A549 (cell line): ENCODE results near the gene TOP3B. TPM values are rescaled to one million over a fixed set of nuclear protein-coding genes. Genes with fewer than 3 reads are reported as not detected.

Experiments
- ATAC-seq, 2 experiments: fragments of 200-7000 bp in 1 of 2; fragments of >200 bp in 1 of 2; cut with Nextera tagmentation in 1 of 2; cut with Tn5 transposase in 1 of 2; 3 replicates each; pipeline versions ENCODE4 v1.8.0 to v1.9.1; 2018 to 2020; ENCODE audit warnings: mild to moderate bottlenecking in 1 of 2, moderate library complexity in 1 of 2
- CTCF ChIA-PET: fragments of 300-600 bp; sonication (Branson Sonifier 250); formaldehyde crosslinking; extraction: SDS; loops from one replicate; lab custom pipeline; 2021; ENCODE audit warnings: antibody characterized with exemption, inconsistent platforms; lab: Yijun Ruan, JAX
- POLR2A ChIA-PET: fragments of 350-600 bp; formaldehyde crosslinking; extraction: SDS; loops from one replicate; lab custom pipeline; 2021; ENCODE audit warnings: antibody characterized with exemption, inconsistent platforms; lab: Yijun Ruan, JAX
- DNase-seq, 2 experiments: peaks; one replicate each; pipeline versions ENCODE4 v3.0.0 to v3.0.0-alpha.2; 2011 to 2016; ENCODE audit warnings: low read depth in 1 of 2, low spot score in 1 of 2
- FAIRE-seq: peaks from 2 replicates; lab custom pipeline; 2011; peaks lifted over from hg19 to GRCh38; lab: Jason Lieb, UNC
- H3K27ac ChIP-seq, 2 experiments: fragments of >200 bp; sonication (Bioruptor Twin); formaldehyde crosslinking; 3 replicates each; pipeline ENCODE4 v1.5.1; 2016 to 2017
- H3K4me1 ChIP-seq: fragments of >200 bp; sonication (Bioruptor Twin); formaldehyde crosslinking; 3 replicates; pipeline ENCODE4 v1.6.1; 2016
- H3K4me2 ChIP-seq: fragments of >200 bp; sonication (Bioruptor Twin); formaldehyde crosslinking; 3 replicates; pipeline ENCODE4 v1.6.1; 2016
- H3K4me3 ChIP-seq: fragments of >200 bp; sonication (Bioruptor Twin); formaldehyde crosslinking; 3 replicates; pipeline ENCODE4 v1.5.1; 2016
- H3K9me3 ChIP-seq: fragments of >200 bp; sonication (Bioruptor Twin); formaldehyde crosslinking; 3 replicates; pipeline ENCODE4 v1.6.1; 2016
- EHF ChIP-seq: fragments of 250-450 bp; sonication (Bioruptor Pico); IDR thresholded peaks from 2 replicates; pipeline ENCODE4 v1.5.0; 2020; ENCODE audit warnings: mild to moderate bottlenecking
- FOSL2 ChIP-seq, 2 experiments: fragments of 450-650 bp in 1 of 2; fragments of >200 bp in 1 of 2; sonication (Bioruptor Twin) in 1 of 2; formaldehyde crosslinking; IDR thresholded peaks; 2 replicates each; pipeline versions ENCODE4 v1.5.0 to v1.6.1; 2016 to 2020; ENCODE audit warnings: mild to moderate bottlenecking in 1 of 2, moderate library complexity in 1 of 2
- HDAC2 ChIP-seq: fragments of 200-600 bp; sonication (generic); IDR thresholded peaks from 2 replicates; pipeline ENCODE4 v1.6.1; 2016
- HEYL ChIP-seq: fragments of 250-450 bp; sonication (Bioruptor Pico); IDR thresholded peaks from 2 replicates; pipeline ENCODE4 v1.8.0; 2021; ENCODE audit warnings: mild to moderate bottlenecking, moderate library complexity
- HOXB13 ChIP-seq: fragments of 250-450 bp; sonication (Bioruptor Pico); IDR thresholded peaks from 2 replicates; pipeline ENCODE4 v1.5.0; 2020; ENCODE audit warnings: low read depth, mild to moderate bottlenecking, moderate library complexity
- JUN ChIP-seq, 2 experiments: fragments of >200 bp; sonication (Bioruptor Twin); formaldehyde crosslinking; IDR thresholded peaks; 2 replicates in 1 of 2; 3 replicates in 1 of 2; pipeline ENCODE4 v1.6.1; 2016 to 2017
- JUNB ChIP-seq: fragments of >200 bp; sonication (Bioruptor Twin); formaldehyde crosslinking; IDR thresholded peaks from 2 replicates; pipeline ENCODE4 v1.6.1; 2016
- KDM1A ChIP-seq: fragments of 200-600 bp; sonication (generic); IDR thresholded peaks from 2 replicates; pipeline ENCODE4 v1.6.1; 2016; ENCODE audit warnings: low read depth, mild to moderate bottlenecking
- MYC ChIP-seq: IDR thresholded peaks from 2 replicates; pipeline ENCODE4 v1.6.1; 2012; ENCODE audit warnings: mild to moderate bottlenecking, inconsistent platforms, low read length, improper control_type of control experiment, borderline replicate concordance
- NPAS2 ChIP-seq: fragments of 250-450 bp; sonication (Bioruptor Pico); IDR thresholded peaks from 2 replicates; pipeline ENCODE4 v1.8.0; 2022; ENCODE audit warnings: mild to moderate bottlenecking, moderate library complexity, borderline replicate concordance
- NR3C1 ChIP-seq: fragments of >200 bp; sonication (Bioruptor Twin); formaldehyde crosslinking; IDR thresholded peaks from 3 replicates; pipeline ENCODE4 v1.6.1; 2017
- RARB ChIP-seq: fragments of 250-450 bp; sonication (Bioruptor Pico); IDR thresholded peaks from 2 replicates; pipeline ENCODE4 v1.8.0; 2021; ENCODE audit warnings: mild to moderate bottlenecking, moderate library complexity
- RCOR1 ChIP-seq: fragments of 150-350 bp; IDR thresholded peaks from 2 replicates; pipeline ENCODE4 v1.6.1; 2014; ENCODE audit warnings: antibody characterized with exemption, low read length, low read depth
- RFX5 ChIP-seq: fragments of 450-650 bp; IDR thresholded peaks from 2 replicates; pipeline ENCODE4 v1.7.1; 2014; ENCODE audit warnings: antibody characterized with exemption, mild to moderate bottlenecking, moderate library complexity
- RNF2 ChIP-seq: fragments of 200-600 bp; sonication (generic); IDR thresholded peaks from 2 replicates; pipeline ENCODE4 v1.6.1; 2016; ENCODE audit warnings: low read depth, mild to moderate bottlenecking, antibody characterized with exemption, moderate library complexity, borderline replicate concordance
- SMC3 ChIP-seq: fragments of >200 bp; sonication (Bioruptor Twin); formaldehyde crosslinking; IDR thresholded peaks from 3 replicates; pipeline ENCODE4 v1.6.1; 2018; ENCODE audit warnings: inconsistent platforms
- TFCP2L1 ChIP-seq: fragments of 250-450 bp; sonication (Bioruptor Pico); IDR thresholded peaks from 2 replicates; pipeline ENCODE4 v1.5.0; 2021; ENCODE audit warnings: mild to moderate bottlenecking
- ZFP36 ChIP-seq: fragments of 450-650 bp; IDR thresholded peaks from 2 replicates; pipeline ENCODE4 v1.6.1; 2014; ENCODE audit warnings: borderline replicate concordance; ENCODE audit not compliant: partially characterized antibody
- WGBS: methylation state at CpG from one replicate; pipeline ENCODE4 v1.1.6; 2017; ENCODE audit errors: missing lambda C conversion rate; 5-methylcytosine and 5-hydroxymethylcytosine counted together
- polyA plus RNA-seq, 4 experiments: library from polyadenylated mRNA; depleted of rRNA in 3 of 4; stranded (reverse); fragments of >200 nt; fragmentation: RNase III in 1 of 4; extraction: RNeasy Plus Mini Kit Qiagen cat#74134 plus additional on column Dnase treatment in 1 of 4; gene quantifications; 2 replicates in 3 of 4; 3 replicates in 1 of 4; pipeline ENCODE4 v1.2.3, GENCODE V29; 2011 to 2017
- TF ChIP-seq, protein P1 (sequence below): IDR thresholded peaks from 2 replicates; pipeline ENCODE4 v1.6.1; 2012
- TF ChIP-seq, protein P2 (sequence below): fragments of 250-450 bp; sonication (Bioruptor Pico); IDR thresholded peaks from 2 replicates; pipeline ENCODE4 v1.5.0; 2021; ENCODE audit warnings: mild to moderate bottlenecking, moderate library complexity, borderline replicate concordance
- TF ChIP-seq, protein P3 (sequence below): IDR thresholded peaks from 2 replicates; pipeline ENCODE4 v1.6.1; 2012
- TF ChIP-seq, protein P4 (sequence below): fragments of 450-650 bp; IDR thresholded peaks from 2 replicates; pipeline ENCODE4 v1.6.1; 2014; ENCODE audit warnings: antibody characterized with exemption

The TOP3B gene
- polyA plus RNA-seq, 2 of the 4 experiments (the other 2 are of a cell fraction), result 11.5 to 19.8 TPM

DNA sequence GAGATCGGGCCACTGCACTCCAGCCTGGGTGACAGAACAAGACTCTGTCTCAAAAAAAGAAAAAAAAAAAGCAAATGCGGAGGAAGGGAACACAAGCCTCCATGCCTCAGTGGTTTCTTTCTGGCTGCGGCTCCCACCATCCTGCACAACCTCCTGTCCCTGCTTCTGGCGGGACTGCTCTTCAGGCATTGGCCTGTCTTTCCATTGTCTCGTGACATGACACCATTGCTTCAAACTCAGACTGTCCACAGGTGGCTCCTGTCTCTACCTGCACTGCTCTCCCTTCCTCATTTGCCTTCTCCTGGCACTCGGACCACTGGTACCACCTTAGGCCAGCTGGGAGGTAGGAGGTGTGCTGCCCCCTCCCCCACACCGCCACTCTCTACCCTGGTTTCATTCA lies 19.3 kb downstream of the TOP3B start:
- Histone ChIP-seq H3K4me1 (no peaks in the 10 kb centered on the region), H3K27ac (no peak overlapping the region), H3K4me3 (no peak overlapping the region), H3K9me3 (no peaks in the 10 kb centered on the region), H3K4me2 (no peak overlapping the region)
- TF ChIP-seq RARB (CRISPR knock-in tag), result no peak
- TF ChIP-seq JUNB, result no peak
- no peak for TF ChIP-seq FOSL2 (IDR thresholded peaks at IDR 0.05)
- no peak for TF ChIP-seq FOSL2 (CRISPR knock-in tag; IDR thresholded peaks at IDR 0.05)
- TF ChIP-seq RFX5, result no peak
- TF ChIP-seq RCOR1, result no peak
- TF ChIP-seq JUN (IDR thresholded peaks at IDR 0.05), result no peak
- TF ChIP-seq KDM1A, result no peak
- no peak for TF ChIP-seq ZFP36
- TF ChIP-seq, protein P1, sequence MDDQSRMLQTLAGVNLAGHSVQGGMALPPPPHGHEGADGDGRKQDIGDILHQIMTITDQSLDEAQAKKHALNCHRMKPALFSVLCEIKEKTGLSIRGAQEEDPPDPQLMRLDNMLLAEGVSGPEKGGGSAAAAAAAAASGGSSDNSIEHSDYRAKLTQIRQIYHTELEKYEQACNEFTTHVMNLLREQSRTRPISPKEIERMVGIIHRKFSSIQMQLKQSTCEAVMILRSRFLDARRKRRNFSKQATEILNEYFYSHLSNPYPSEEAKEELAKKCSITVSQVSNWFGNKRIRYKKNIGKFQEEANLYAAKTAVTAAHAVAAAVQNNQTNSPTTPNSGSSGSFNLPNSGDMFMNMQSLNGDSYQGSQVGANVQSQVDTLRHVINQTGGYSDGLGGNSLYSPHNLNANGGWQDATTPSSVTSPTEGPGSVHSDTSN, result no peak
- TF ChIP-seq, protein P2, sequence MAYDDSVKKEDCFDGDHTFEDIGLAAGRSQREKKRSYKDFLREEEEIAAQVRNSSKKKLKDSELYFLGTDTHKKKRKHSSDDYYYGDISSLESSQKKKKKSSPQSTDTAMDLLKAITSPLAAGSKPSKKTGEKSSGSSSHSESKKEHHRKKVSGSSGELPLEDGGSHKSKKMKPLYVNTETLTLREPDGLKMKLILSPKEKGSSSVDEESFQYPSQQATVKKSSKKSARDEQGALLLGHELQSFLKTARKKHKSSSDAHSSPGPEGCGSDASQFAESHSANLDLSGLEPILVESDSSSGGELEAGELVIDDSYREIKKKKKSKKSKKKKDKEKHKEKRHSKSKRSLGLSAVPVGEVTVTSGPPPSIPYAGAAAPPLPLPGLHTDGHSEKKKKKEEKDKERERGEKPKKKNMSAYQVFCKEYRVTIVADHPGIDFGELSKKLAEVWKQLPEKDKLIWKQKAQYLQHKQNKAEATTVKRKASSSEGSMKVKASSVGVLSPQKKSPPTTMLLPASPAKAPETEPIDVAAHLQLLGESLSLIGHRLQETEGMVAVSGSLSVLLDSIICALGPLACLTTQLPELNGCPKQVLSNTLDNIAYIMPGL (CRISPR knock-in tag), result no peak
- TF ChIP-seq NR3C1, result no peak
- TF ChIP-seq, protein P3, sequence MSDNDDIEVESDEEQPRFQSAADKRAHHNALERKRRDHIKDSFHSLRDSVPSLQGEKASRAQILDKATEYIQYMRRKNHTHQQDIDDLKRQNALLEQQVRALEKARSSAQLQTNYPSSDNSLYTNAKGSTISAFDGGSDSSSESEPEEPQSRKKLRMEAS, result no peak
- TF ChIP-seq HOXB13 (CRISPR knock-in tag), result no peak
- no peak for TF ChIP-seq SMC3
- TF ChIP-seq, protein P4, sequence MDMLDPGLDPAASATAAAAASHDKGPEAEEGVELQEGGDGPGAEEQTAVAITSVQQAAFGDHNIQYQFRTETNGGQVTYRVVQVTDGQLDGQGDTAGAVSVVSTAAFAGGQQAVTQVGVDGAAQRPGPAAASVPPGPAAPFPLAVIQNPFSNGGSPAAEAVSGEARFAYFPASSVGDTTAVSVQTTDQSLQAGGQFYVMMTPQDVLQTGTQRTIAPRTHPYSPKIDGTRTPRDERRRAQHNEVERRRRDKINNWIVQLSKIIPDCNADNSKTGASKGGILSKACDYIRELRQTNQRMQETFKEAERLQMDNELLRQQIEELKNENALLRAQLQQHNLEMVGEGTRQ, result no peak
- no peak for TF ChIP-seq HDAC2
- ATAC-seq (no peak), DNase-seq (no peak), FAIRE-seq (no peak)
- POLR2A ChIA-PET, result no interaction called here
- CTCF ChIA-PET, result interaction anchor here (2.7 to 3.3 kb wide), 2 partner anchors 9 to 11 kb away, joined by 13 to 16 read pairs; partner anchors contain the start of gene PPM1F
- WGBS, result 91% methylated on average over 7 of the region's 7 CpGs

DNA sequence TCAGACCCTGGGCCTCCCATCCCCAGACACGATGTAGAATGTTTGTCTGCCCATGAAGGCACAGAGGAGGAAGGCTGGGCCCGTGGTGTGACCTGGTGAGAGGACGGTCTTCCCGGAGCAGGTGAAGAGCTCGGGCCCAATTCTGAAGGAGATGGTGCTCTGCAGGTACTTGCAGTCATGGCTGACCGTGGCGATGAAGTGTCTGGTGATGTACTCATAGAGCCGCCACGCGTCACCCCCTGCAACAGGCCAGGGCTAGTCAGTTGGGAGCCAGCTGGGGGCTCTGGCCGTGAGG lies 20.0 kb downstream of the TOP3B start:
- FAIRE-seq (no peak), ATAC-seq (no peak), DNase-seq (no peak)
- POLR2A ChIA-PET, result no interaction called here
- Histone ChIP-seq H3K4me3 (no peak overlapping the region), H3K27ac (no peak overlapping the region), H3K4me1 (no peaks in the 10 kb centered on the region), H3K9me3 (no peaks in the 10 kb centered on the region), H3K4me2 (no peak overlapping the region)
- TF ChIP-seq TFCP2L1, result no peak
- no peak for TF ChIP-seq RNF2
- TF ChIP-seq HEYL (CRISPR knock-in tag), result no peak
- TF ChIP-seq MYC, result no peak
- TF ChIP-seq NPAS2 (CRISPR knock-in tag), result no peak
- no peak for TF ChIP-seq EHF
- TF ChIP-seq JUNB, result no peak
- WGBS, result 98% methylated on average over 6 of the region's 11 CpGs
- CTCF ChIA-PET, result interaction anchor here (2.7 to 3.3 kb wide), 2 partner anchors 10 kb away, joined by 13 to 16 read pairs; partner anchors contain the start of gene PPM1F
